OCI-LY3 (cell line): ENCODE data around the gene ZNF365.

Experiments used
- H2AFZ ChIP-seq: fragments of 200-600, 300-600 bp; shearing (Covaris generic); 2 replicates; pipeline ENCODE4 v1.6.0; 2014; ENCODE audit warnings: antibody characterized with exemption, low read depth, low read length
- H3K27ac ChIP-seq: fragments of 200-600, 300-600 bp; sonication (generic); 2 replicates; pipeline ENCODE4 v1.5.1; 2014; ENCODE audit warnings: mild to moderate bottlenecking, low read length, moderate library complexity, mixed read lengths
- H3K27me3 ChIP-seq: fragments of 200-600, 300-600 bp; sonication (generic); 2 replicates; pipeline ENCODE4 v1.6.1; 2014; ENCODE audit warnings: low read depth, low read length, mixed read lengths
- H3K36me3 ChIP-seq: fragments of 200-600, 300-600 bp; sonication (generic); replicated peaks from 2 replicates; pipeline ENCODE3; 2014; ENCODE audit warnings: low read depth, low read length, mixed read lengths
- H3K4me1 ChIP-seq: fragments of 300-600, 200-600 bp; sonication (generic); 2 replicates; pipeline ENCODE4 v1.6.1; 2014; ENCODE audit warnings: low read length, mixed read lengths
- H3K4me2 ChIP-seq: fragments of 200-600, 300-600 bp; sonication (generic); 2 replicates; pipeline ENCODE4 v1.6.1; 2014; ENCODE audit warnings: low read length, mixed read lengths
- H3K4me3 ChIP-seq: fragments of 300-600, 200-600 bp; sonication (generic); 2 replicates; pipeline ENCODE4 v1.5.1; 2014; ENCODE audit warnings: antibody characterized with exemption, mild to moderate bottlenecking, low read length, moderate library complexity
- H3K79me2 ChIP-seq: fragments of 300-600, 200-600 bp; shearing (Covaris generic); 2 replicates; pipeline ENCODE4 v1.6.1; 2014; ENCODE audit warnings: mild to moderate bottlenecking, low read length, mixed read lengths
- H3K9ac ChIP-seq: fragments of 300-600, 200-600 bp; shearing (Covaris generic); 2 replicates; pipeline ENCODE4 v1.6.0; 2014; ENCODE audit warnings: mild to moderate bottlenecking, low read length, moderate library complexity
- H3K9me3 ChIP-seq: fragments of 200-600, 300-600 bp; shearing (Covaris generic); 2 replicates; pipeline ENCODE4 v1.6.1; 2014; ENCODE audit warnings: low read length, mixed read lengths; ENCODE audit not compliant: insufficient read depth
- H4K20me1 ChIP-seq: fragments of 200-600, 300-600 bp; sonication (generic); 2 replicates; pipeline ENCODE4 v1.6.1; 2016; ENCODE audit warnings: low read length, mixed read lengths; ENCODE audit not compliant: insufficient read depth
- CTCF ChIP-seq: fragments of 200-600, 300-600 bp; sonication (generic); IDR thresholded peaks from 2 replicates; pipeline ENCODE4 v1.5.1; 2014; ENCODE audit warnings: antibody characterized with exemption, low read length, low read depth
- EZH2phosphoT487 ChIP-seq: fragments of 200-600 bp; shearing (Covaris generic); IDR thresholded peaks from 2 replicates; pipeline ENCODE4 v1.6.1; 2018; ENCODE audit warnings: antibody characterized with exemption, mixed run types, low read depth

ZNF365 gene

GRCh38 chr10:62373639-62373994 is 552 bp upstream of the ZNF365 start:
- TF ChIP-seq EZH2phosphoT487 (no peak), CTCF (no peak)
- Histone ChIP-seq H3K36me3 (no peaks in the 10 kb centered on the region), H3K79me2 (no peaks in the 10 kb centered on the region), H3K4me1 (peaks cover 4% of the 10 kb centered on the region), H2AFZ (peak overlapping the region; percentile 91), H3K27me3 (0 out of 2 replicates have a peak, but pooled peaks cover 3% of the 10 kb centered on the region), H4K20me1 (no peaks in the 10 kb centered on the region), H3K9me3 (no peaks in the 10 kb centered on the region), H3K27ac (no peak overlapping the region), H3K4me2 (peak overlapping the region; percentile 89), H3K4me3 (peak overlapping the region; percentile 87), H3K9ac (peak overlapping the region; percentile 57; the same call in 1 of the 2 replicates)

GRCh38 chr10:62374862-62375710 is 917 bp downstream of the ZNF365 start:
- Histone ChIP-seq H3K4me3 (peak overlapping the region; percentile 87), H4K20me1 (no peaks in the 10 kb centered on the region), H3K4me1 (peaks cover 4% of the 10 kb centered on the region), H3K36me3 (no peaks in the 10 kb centered on the region), H3K9ac (peak overlapping the region; percentile 57; the same call in 1 of the 2 replicates), H3K4me2 (peak overlapping the region; percentile 89), H3K79me2 (no peaks in the 10 kb centered on the region), H3K27me3 (0 out of 2 replicates have a peak, but pooled peaks cover 3% of the 10 kb centered on the region), H2AFZ (peak overlapping the region; percentile 91; the same call in 1 of the 2 replicates), H3K27ac (no peak overlapping the region), H3K9me3 (no peaks in the 10 kb centered on the region)
- TF ChIP-seq EZH2phosphoT487 (no peak), CTCF (no peak)

- TF ChIP-seq CTCF (no peak), EZH2phosphoT487 (no peak)
Observed at GRCh38 chr10:62376071-62377025, 2.2 kb downstream of the ZNF365 start.

More at GRCh38 chr10:62376071-62377025, 2.2 kb downstream of the ZNF365 start:
- H4K20me1 ChIP-seq = no peaks in the 10 kb centered on the region
- H3K4me3 ChIP-seq = no peak overlapping the region
- no peaks in the 10 kb centered on the region for H3K79me2 ChIP-seq
- H3K27me3 ChIP-seq = 0 out of 2 replicates have a peak, but pooled peaks cover 3% of the 10 kb centered on the region
- H3K27ac ChIP-seq = no peak overlapping the region
- no peak overlapping the region for H3K9ac ChIP-seq
- H3K9me3 ChIP-seq = no peaks in the 10 kb centered on the region
- no peaks in the 10 kb centered on the region for H3K36me3 ChIP-seq
- no peak overlapping the region for H2AFZ ChIP-seq
- no peak overlapping the region for H3K4me2 ChIP-seq
- peaks cover 4% of the 10 kb centered on the region for H3K4me1 ChIP-seq
